ENCODE results near the gene C17orf58.

GRCh38 chr17:67974598-67975066 is 21.6 kb downstream of the C17orf58 start:
- TF ChIP-seq POLR2AphosphoS5 (IDR thresholded peaks at IDR 0.05; ENCODE audit: low read depth, low read length) (no peak), SIN3A (IDR thresholded peaks at IDR 0.05; ENCODE audit: borderline replicate concordance, insufficient read depth, low read length) (no peak), REST (IDR thresholded peaks at IDR 0.05; ENCODE audit: insufficient read depth in 1 of 2, low read depth in 2 of 2, low read length in 2 of 2) (no peak), TAF1 (IDR thresholded peaks at IDR 0.05; ENCODE audit: borderline replicate concordance, insufficient read depth, low read length) (no peak)
